Peyer's patch (tissue), 4 donors: Measurements from ENCODE around the gene ISOC2.

Experiments
- CTCF ChIP-seq, 6 experiments: fragments of 450-650 bp in 4 of 6; fragments of 200-600 bp in 2 of 6; sonication (generic) in 1 of 6; IDR thresholded peaks; one replicate each; pipeline ENCODE4 v1.5.1; 2017 to 2019; ENCODE audit warnings: antibody characterized with exemption in 6 of 6, mild to moderate bottlenecking in 3 of 6, moderate library complexity in 1 of 6
- POLR2A ChIP-seq, 2 donors: fragments of 450-650 bp; IDR thresholded peaks; one replicate each; pipeline ENCODE4 v1.5.1; 2017; ENCODE audit warnings: antibody characterized with exemption in 2 of 2, mild to moderate bottlenecking in 2 of 2, moderate library complexity in 2 of 2

DNA sequence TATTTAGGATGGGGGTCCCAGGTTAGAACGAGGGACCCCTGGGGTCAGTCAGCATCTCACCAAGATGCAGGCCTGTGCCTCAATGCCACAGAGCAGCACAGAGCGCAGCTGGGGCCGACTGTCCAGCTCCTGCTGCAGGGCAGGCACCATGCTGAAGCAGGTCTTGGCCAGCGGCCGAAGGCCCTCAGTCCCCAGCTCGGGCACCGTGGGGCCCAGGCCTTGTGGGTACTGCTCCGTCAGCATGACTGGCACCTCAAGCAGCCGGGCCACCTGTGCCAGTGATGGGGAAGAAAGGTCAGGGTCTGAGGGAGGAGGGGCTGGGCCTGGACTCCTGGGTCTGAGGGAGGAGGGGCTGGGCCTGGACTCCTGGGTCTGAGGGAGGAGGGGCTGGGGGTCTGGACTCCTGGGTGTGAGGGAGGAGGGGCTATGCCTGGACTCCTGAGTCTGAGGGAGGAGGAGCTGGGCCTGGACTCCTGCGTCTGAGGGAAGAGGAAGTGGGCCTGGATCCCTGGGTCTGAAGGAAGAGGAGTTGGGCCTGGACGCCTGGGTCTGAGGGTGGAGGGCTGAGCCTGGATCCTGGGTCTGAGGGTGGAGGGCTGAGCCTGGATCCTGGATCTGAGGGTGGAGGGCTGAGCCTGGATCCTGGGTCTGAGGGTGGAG, 5.7 kb downstream of the ISOC2 start:
- TF ChIP-seq CTCF (IDR thresholded peaks at IDR 0.05): no peak
- TF ChIP-seq POLR2A (IDR thresholded peaks at IDR 0.05): no peak
